NCI-H526 (cell line): ENCODE data around the gene SPEM1.

Source experiments
- DNase-seq, 2 experiments: peaks; one replicate each; lab custom pipeline; 2025; lab: John Stamatoyannopoulos, UW

SPEM1 gene

GRCh38 chr17:7403043-7403726 is 16.9 kb upstream of the SPEM1 start:
- peak in 1 of 2 experiments; percentile 46 for DNase-seq

- peak in 1 of 2 experiments; percentile 45 for DNase-seq
These were observed 16.5 kb upstream of the SPEM1 start for GRCh38 chr17:7403727-7403976.

- DNase-seq, result peak; percentile 95 to 97
These were observed 16.0 kb upstream of the SPEM1 start, which contains the start of gene TMEM256 for GRCh38 chr17:7403977-7404736. TMEM256 (minus strand) TSS chr17:7404097; CDS start chr17:7404084, 13 bp downstream.

- peak in 1 of 2 experiments; percentile 50 for DNase-seq
These were observed 15.3 kb upstream of the SPEM1 start for GRCh38 chr17:7404737-7405349.

GRCh38 chr17:7405350-7406234 is 14.5 kb upstream of the SPEM1 start:
- no peak for DNase-seq

GRCh38 chr17:7406235-7406825 is 13.8 kb upstream of the SPEM1 start:
- DNase-seq, result no peak

GRCh38 chr17:7407082-7407481 is 13.0 kb upstream of the SPEM1 start:
- DNase-seq, result no peak

- no peak for DNase-seq
These were observed 12.5 kb upstream of the SPEM1 start, which contains the start of gene NLGN2 for GRCh38 chr17:7407485-7408251. NLGN2 (plus strand) TSS chr17:7407845; CDS start chr17:7408256, 411 bp downstream.

GRCh38 chr17:7408252-7408727 is 11.8 kb upstream of the SPEM1 start:
- DNase-seq, result no peak

- no peak for DNase-seq
These were observed 11.3 kb upstream of the SPEM1 start for GRCh38 chr17:7408863-7409262.

GRCh38 chr17:7409716-7410115 is 10.4 kb upstream of the SPEM1 start:
- DNase-seq, result no peak

GRCh38 chr17:7410634-7411426 is 9.3 kb upstream of the SPEM1 start:
- DNase-seq, result no peak

- no peak for DNase-seq
These were observed 8.7 kb upstream of the SPEM1 start for GRCh38 chr17:7411427-7411750.

GRCh38 chr17:7413346-7413985 is 6.7 kb upstream of the SPEM1 start:
- DNase-seq, result no peak

GRCh38 chr17:7414837-7415236 is 5.3 kb upstream of the SPEM1 start:
- no peak for DNase-seq

- no peak for DNase-seq
These were observed 4.3 kb upstream of the SPEM1 start for GRCh38 chr17:7415784-7416183.

- DNase-seq, result no peak
These were observed 3.8 kb upstream of the SPEM1 start for GRCh38 chr17:7416323-7416722.

- no peak for DNase-seq
These were observed 3.0 kb upstream of the SPEM1 start for GRCh38 chr17:7417056-7417655.

- no peak for DNase-seq
These were observed 1.5 kb upstream of the SPEM1 start for GRCh38 chr17:7418472-7419152.
